ENCODE measurements around the gene SLAMF7.

GRCh38 chr1:160741092-160741501 lies 2.0 kb downstream of the SLAMF7 start:
- TF ChIP-seq CTCF (IDR thresholded peaks at IDR 0.05): no peak
- no peak for TF ChIP-seq POLR2A (IDR thresholded peaks at IDR 0.05)
